WERI-Rb-1 (cell line): ENCODE measurements around the gene CLDN7.
A peak's percentile ranks its signal among the peaks of the same experiment; 100 is the strongest.

Source experiments
- DNase-seq: peaks from one replicate; pipeline ENCODE4 v3.0.0-alpha.2; 2020
- H3K27ac ChIP-seq: fragments of 250-450 bp; sonication (Bioruptor Pico); 2 replicates; pipeline ENCODE4 v1.5.1; 2020; ENCODE audit warnings: mild to moderate bottlenecking, moderate library complexity
- H3K27me3 ChIP-seq: fragments of 250-450 bp; sonication (Bioruptor Pico); 2 replicates; pipeline ENCODE4 v1.5.1; 2021; ENCODE audit warnings: mild to moderate bottlenecking, low read depth, moderate library complexity; ENCODE audit not compliant: insufficient read depth, severe bottlenecking
- H3K36me3 ChIP-seq: fragments of 250-450 bp; sonication (Bioruptor Pico); 2 replicates; pipeline ENCODE4 v1.5.1; 2020; ENCODE audit warnings: mild to moderate bottlenecking, moderate library complexity
- H3K4me3 ChIP-seq: 2 replicates; pipeline ENCODE4 v1.5.1; 2011; ENCODE audit warnings: low read depth, mild to moderate bottlenecking, control low read depth, low read length
- H3K9me3 ChIP-seq: fragments of 250-450 bp; sonication (Bioruptor Pico); 2 replicates; pipeline ENCODE4 v1.5.1; 2021; ENCODE audit warnings: mild to moderate bottlenecking, moderate library complexity; ENCODE audit not compliant: severe bottlenecking
- CTCF ChIP-seq: IDR thresholded peaks from 2 replicates; pipeline ENCODE4 v1.5.1; 2011; ENCODE audit warnings: low read depth, mild to moderate bottlenecking, control low read depth, inconsistent platforms, low read length

Gene CLDN7

GRCh38 chr17:7237266-7237760 is 25.0 kb downstream of the CLDN7 start:
- DNase-seq, result no peak
- Histone ChIP-seq H3K36me3 (peaks cover 61% of the 10 kb centered on the region), H3K4me3 (peak overlapping the region; percentile 96), H3K9me3 (no peaks in the 10 kb centered on the region), H3K27ac (peak overlapping the region; percentile 95), H3K27me3 (no peaks in the 10 kb centered on the region)
- TF ChIP-seq CTCF, result no peak

- Histone ChIP-seq H3K27ac (peak overlapping the region; percentile 95; the same call in 1 of the 2 replicates), H3K36me3 (peaks cover 61% of the 10 kb centered on the region), H3K9me3 (no peaks in the 10 kb centered on the region), H3K27me3 (no peaks in the 10 kb centered on the region), H3K4me3 (no peak overlapping the region)
- no peak for TF ChIP-seq CTCF
- DNase-seq, result no peak
These were observed 25.5 kb downstream of the CLDN7 start for GRCh38 chr17:7236808-7237207.

GRCh38 chr17:7235693-7236665 is 26.3 kb downstream of the CLDN7 start:
- Histone ChIP-seq H3K4me3 (no peak overlapping the region), H3K9me3 (no peaks in the 10 kb centered on the region), H3K27ac (no peak overlapping the region), H3K36me3 (peaks cover 59% of the 10 kb centered on the region), H3K27me3 (no peaks in the 10 kb centered on the region)
- TF ChIP-seq CTCF, result no peak
- no peak for DNase-seq

GRCh38 chr17:7234083-7234951 is 28.0 kb downstream of the CLDN7 start, which contains the start of gene DVL2:
DVL2 (minus strand) TSS chr17:7234517; CDS start chr17:7234262, 255 bp downstream.
- H3K27me3 ChIP-seq, result no peaks in the 10 kb centered on the region
- H3K27ac ChIP-seq, result peak within 1 kb of the TSS; percentile 96
- no peak for TF ChIP-seq CTCF
- peaks cover 63% of the 10 kb centered on the region for H3K36me3 ChIP-seq
- peak; percentile 97 for DNase-seq
- H3K4me3 ChIP-seq, result peak within 1 kb of the TSS; percentile 92
- no peaks in the 10 kb centered on the region for H3K9me3 ChIP-seq

GRCh38 chr17:7233701-7234082 is 28.6 kb downstream of the CLDN7 start:
- Histone ChIP-seq H3K27ac (peak overlapping the region; percentile 96), H3K27me3 (no peaks in the 10 kb centered on the region), H3K36me3 (peaks cover 65% of the 10 kb centered on the region), H3K9me3 (no peaks in the 10 kb centered on the region), H3K4me3 (peak overlapping the region; percentile 92)
- DNase-seq, result peak; percentile 33
- TF ChIP-seq CTCF, result no peak
